Stimulated activated CD8-positive, alpha-beta memory T cell treated with anti-CD3 and anti-CD28 coated beads, Interleukin-4, amount 100 ng/mL, for 1 hour (primary cell): ENCODE results near the gene TXNRD1.
"Not testable (repeated sequence)": the region's sequence is repeated elsewhere in the genome, so short reads cannot be mapped to it uniquely, and the experiment has no call there.

Experiments used
- DNase-seq, 2 donors: peaks; one replicate each; pipeline ENCODE4 v3.0.0-alpha.2; 2020; ENCODE audit warnings: low read depth in 2 of 2, low spot score in 1 of 2

Gene TXNRD1

DNA sequence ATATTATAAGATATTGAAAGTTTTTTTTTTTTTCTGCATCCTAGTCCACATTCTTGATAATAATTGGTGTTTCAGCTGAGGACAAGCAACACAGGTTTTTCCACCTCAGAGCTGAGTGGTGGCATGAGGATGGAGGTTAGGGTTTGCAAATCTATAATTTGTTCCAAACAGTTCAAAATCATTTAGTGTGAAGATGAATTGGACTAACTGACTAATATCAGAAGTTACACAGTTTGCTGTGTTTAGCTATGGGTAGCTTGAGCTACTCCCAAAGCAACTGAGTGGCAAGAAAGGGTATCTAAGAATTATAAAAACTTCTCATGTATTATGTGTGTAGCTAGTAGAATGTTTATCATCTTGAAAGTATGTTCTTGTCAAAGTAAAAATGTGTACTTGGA lies 105.0 kb downstream of the TXNRD1 start:
- no peak for DNase-seq

DNA sequence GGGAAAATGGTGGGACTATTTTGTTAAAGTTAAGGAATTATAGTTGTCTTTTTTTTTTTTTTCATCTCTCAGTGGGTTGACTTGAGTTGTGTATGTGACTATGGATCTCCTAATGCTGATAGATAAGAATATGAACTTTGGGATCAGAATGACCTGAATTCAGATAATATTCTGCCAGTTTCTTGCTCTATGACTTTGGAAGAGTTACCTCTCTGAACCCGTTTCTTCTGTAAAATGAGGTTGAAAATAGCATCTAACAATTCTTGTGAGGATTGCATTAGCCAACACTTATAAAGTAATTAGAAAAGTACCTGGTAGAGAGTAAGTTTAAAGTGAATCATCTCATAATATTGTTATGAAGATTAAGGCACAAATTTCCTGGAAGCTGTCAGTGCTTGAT lies 106.4 kb downstream of the TXNRD1 start:
- no peak for DNase-seq

DNA sequence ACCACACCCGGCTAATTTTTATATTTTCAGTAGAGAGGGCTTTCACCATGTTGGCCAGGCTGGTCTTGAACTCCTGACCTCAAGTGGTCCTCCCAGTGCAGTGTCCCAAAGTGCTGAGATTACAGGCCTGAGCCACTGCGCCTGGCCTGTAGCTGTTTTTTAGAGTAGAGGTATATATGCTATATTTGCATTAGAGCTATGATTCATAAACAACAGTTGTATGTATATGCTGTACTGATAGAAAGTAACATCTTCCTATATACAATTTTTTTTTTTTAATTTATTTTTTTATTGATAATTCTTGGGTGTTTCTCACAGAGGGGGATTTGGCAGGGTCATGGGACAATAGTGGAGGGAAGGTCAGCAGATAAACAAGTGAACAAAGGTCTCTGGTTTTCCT lies 107.0 kb downstream of the TXNRD1 start:
- DNase-seq: not testable (repeated sequence)

DNA sequence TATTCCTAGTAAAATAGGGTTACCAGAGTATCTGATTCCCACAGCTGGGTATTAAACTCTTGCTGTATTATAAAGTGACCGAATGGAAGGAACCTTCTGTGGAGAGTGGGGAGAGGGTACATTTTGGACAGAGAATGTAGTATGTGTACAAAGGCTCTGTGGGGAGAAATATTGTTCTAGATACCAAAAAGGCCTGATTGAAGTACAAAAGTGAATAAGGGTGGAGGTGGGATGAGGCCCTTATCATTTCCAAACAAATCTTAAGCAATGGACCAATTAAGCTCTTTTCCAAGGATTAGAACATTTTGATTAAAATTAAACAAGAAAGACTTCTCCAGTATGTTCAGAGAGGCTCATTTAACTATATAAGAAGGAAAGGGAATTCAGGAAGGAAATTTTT lies 108.3 kb downstream of the TXNRD1 start:
- no peak for DNase-seq

DNA sequence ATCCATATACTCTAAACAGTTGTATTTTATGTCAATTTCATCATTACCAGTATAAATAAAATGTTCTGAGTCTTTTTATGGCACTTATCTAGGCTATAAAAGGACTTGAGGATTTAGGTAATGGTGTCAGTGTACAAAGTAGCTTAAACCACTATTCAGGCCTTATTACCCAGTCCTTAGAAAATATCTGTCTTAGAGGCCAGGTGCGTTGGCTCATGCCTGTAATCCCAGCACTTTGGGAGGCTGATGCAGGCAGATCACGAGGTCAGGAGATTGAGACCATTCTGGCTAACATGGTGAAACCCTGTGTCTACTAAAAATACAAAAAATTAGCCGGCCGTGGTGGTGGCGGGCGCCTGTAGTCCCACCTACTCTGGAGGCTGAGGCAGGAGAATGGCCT lies 112.7 kb downstream of the TXNRD1 start:
- DNase-seq: not testable (repeated sequence)

DNA sequence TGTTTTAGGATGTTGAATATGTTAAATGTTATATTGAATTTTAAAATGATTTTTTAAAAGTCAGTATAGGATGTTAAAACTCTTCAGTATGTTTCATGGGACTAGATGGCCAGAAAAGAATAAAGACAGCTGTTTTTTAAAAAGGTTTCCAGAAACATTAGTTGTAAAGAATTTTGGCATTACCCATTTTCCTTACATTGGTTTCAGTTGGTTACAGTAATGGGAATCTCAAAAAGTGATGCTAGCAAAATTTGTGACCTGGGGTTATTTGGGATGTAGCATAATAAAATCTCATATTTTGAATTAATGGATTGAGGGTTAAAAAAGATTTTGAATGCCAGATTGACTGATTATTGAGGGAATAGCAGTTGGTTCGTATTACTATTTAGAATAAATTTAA lies 113.2 kb downstream of the TXNRD1 start:
- no peak for DNase-seq

DNA sequence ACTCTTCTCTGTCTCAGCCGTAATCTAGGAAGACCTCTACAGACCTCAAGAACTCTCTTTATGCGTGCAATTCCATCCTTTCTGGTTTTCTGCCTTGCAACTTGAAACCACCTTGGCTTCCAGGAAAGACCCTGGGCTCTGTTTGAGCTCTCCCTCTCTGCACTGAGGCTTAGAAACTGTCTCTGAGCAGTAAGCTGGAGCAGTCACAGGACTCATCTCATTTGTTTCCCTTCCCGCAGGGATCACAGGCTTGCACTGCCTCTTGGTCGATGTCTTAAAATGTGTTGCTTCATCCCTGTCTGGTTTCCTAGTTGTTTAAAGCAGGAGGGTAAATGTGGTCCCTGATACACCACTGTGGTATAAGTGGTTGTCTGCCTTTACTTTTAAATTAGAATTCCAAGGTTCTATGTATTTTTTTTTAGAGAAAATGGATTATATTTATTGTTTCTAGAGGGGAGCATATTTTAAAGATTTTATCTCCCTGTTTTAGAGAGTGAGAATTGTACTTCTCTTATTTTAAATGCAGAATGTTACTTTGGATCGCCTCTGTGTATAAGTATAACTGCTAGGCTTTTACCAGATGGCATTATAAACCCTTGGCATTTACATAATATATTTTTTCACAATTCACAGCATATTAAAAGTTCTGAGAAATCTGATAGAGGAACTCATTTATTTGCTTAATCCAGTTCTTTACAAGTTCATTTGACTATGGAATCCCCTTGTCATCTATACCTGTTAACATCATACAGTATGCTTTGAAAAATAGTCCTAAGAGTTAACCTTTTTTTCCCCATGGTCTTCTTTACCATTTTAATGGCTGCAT lies 114.3 kb downstream of the TXNRD1 start:
- no peak for DNase-seq

DNA sequence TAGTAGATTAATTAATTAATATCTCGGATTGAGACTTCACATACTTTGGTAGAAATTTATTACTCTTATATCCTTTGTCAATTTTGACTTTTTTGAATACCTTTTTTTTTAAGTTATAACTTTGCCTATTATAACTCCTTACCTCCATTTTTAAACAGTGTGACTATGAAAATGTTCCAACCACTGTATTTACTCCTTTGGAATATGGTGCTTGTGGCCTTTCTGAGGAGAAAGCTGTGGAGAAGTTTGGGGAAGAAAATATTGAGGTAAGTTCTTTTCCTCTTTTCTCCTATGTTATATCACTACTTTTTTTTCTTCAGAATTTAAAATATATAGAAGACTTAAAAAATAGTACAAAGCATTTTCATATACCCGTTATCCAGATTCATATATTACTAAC lies 115.8 kb downstream of the TXNRD1 start:
- no peak for DNase-seq

DNA sequence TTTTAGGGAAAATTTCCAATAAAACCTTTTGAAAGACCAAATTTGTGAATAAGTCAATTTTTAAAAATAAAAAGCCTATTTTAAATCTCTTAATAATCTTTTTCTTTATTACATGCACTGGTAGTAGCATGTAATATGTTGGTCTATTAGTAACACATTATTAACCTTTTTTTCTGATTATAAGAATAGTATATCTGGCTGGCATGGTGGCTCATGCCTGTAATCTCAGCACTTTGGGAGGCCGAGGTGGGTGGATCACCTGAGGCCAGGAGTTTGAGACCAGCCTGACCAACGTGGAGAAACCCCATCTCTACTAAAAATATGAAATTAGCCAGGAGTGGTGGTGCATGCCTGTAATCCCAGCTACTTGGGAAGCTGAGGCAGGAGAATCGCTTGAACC lies 116.7 kb downstream of the TXNRD1 start:
- not testable (repeated sequence) for DNase-seq

DNA sequence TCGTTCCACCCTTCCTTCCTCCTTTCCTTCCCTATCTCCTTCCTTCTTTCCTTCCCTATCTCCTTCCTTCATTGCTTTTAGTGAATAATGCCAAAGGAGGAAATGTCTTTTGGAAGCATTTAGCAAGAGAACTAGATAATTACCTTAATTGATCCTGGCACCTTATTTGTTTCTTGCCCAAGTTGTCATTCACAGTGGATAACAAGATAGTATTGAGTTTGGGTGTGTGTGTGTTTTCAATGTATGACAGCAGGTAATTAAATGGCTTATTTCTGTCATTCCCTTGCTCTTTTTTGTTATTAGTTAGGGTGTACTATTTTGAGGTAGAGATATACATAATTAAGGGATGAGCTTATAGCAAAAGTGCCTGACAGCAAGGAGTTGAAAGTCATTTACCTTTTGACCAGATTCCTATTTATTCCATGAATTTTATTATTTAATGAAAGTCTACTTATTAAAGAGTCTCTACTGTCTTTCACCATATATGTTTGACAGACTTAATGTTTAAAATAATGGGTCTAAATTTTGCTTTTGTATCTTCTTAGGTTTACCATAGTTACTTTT lies 118.2 kb downstream of the TXNRD1 start:
- DNase-seq: no peak

DNA sequence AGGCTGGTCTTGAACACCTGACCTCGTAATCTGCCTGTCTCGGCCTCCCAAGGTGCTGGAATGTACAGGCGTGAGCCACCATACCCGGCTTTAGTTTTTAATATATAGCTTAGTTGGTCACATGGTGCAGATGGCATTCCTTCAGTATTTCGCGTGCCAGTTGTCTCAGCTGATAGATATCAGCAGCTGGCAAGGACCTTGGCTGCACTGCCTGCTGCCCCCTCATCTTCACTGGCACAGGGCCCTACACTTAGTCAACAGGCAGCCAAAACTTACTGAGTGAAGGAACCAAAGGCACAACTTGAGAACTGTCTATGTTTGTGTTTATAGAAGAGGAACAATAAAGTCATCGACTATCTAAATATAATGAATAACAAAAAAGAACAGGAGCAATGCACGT lies 119.0 kb downstream of the TXNRD1 start:
- DNase-seq: no peak

DNA sequence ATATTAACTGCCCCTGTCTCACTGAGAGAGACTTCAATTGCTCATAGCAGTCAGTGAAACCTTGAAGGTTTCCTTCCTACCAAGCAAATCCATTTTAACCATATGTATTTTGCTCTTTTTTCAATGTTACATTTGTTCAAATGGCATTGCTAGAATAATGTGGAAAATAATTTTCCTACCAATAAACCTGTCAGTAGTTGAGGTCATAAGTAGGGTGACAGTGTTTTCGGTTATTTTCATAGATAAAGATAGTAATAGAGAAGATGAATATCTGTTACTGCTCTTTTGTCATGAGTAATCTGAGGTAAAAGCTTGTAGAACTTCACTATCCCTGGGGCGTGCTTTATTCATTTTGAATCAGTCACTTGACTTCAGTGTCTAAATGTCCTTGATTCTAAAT lies 120.5 kb downstream of the TXNRD1 start:
- DNase-seq: no peak

DNA sequence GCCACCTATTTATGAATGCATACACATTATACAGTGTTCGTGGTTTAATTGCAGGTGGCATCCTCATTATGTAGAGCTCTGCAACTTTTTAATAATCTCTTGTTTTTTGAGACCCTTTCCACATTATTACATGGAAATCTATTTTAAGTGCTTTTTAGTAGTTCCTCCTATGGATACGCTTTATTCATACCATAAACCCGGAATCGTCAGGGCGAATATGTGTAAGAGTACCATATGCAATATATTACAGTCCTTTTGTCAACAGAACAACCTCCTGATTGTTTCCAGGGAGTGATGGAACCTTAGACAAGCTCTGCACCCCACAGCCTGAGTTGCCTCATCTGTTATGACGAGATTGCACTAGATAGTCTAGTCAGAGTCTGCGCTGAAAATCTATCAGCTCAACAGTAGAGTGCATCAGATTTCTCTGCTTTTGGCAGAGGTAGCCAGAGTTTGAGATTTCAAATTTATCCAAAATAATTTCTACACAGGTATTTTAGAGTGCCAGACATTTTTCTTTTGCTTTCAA lies 121.5 kb downstream of the TXNRD1 start:
- no peak for DNase-seq

DNA sequence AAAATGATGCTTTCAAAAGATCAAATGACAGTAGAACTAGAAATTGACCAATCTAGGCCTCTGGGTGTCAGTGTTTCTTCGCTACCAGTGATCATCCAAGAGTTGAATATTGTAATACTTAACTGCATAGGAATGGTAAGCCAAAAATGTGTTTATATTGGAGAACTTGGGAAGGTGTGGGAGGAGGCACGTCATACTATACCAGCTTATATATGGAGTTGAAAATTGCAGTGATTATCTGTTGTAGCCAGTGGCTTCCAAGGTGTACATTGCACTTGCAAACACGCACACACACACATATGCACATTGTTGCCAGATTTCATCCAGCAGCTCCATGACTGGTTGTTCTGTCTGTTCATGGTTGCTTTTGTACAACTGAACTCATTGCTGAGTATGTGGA lies 124.1 kb downstream of the TXNRD1 start:
- DNase-seq: no peak

DNA sequence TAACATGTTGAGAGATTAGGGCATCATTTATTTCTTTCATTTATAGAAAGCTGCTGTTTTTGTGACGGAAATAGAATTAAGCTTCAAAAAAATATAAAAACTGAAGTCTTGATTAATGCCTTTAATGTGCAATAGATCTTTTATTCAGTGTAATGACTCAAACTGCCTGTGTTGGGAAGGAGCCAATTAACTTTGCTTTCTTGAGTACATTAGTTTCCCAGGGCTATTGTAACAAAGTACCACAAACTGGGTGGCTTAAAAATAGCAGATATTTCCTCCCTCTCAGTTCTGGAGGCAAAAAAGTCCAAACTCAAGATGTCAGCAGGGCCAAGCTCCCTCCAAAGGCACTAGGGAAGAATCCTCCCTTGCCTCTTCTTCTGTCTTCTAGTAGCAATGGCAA lies 124.6 kb downstream of the TXNRD1 start:
- no peak for DNase-seq

DNA sequence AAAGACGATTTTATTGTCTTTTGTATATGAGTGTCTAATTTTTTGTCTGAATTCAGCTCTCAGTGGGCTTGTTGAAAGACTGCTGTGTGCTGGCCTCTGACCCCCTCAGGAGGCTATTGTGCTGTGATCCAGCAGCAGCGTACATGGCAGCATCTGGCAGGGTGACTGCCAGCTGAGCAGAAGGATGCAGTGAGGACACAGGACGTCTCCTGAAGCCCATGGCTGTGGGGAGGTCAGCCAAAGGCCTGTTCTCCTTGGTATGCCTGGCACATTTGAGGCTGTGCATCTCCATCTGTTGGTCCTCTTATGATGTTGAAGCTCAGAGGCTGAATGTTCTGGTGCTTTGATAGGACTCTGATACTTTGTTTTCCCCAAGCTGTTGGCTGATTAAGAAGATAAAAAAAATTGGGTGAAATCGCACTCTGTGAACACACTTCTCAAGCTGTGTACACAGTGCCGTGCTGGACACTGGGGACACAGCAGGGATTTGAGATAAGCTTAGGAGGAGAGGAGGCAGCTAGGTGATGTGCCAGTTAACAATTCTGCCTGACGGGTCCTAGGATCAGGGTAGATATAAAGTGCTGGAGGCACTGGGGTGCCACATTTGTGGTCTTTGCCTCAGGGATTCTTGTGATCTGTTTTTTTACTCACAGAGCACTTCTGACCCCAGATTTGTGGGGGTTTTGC lies 125.5 kb downstream of the TXNRD1 start:
- DNase-seq: no peak

DNA sequence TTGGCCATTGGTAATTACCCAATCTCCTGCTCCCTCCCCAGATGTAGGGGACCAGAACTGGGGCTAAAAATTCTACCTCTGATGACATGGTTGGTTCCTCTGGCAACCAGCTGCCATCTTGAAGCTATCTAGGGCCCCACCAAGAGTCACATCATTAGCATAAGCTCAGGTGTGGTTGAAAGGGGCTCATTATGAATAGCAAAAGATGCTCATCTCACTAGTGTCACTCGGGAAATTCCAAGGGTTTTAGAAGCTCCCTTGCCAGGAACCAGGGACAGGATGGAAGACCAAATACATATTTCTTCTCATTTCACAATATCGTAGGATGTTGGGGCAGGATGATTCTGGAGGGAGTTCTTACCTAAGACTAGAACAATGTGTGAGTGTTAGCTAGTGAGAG lies 126.6 kb downstream of the TXNRD1 start:
- DNase-seq: no peak

DNA sequence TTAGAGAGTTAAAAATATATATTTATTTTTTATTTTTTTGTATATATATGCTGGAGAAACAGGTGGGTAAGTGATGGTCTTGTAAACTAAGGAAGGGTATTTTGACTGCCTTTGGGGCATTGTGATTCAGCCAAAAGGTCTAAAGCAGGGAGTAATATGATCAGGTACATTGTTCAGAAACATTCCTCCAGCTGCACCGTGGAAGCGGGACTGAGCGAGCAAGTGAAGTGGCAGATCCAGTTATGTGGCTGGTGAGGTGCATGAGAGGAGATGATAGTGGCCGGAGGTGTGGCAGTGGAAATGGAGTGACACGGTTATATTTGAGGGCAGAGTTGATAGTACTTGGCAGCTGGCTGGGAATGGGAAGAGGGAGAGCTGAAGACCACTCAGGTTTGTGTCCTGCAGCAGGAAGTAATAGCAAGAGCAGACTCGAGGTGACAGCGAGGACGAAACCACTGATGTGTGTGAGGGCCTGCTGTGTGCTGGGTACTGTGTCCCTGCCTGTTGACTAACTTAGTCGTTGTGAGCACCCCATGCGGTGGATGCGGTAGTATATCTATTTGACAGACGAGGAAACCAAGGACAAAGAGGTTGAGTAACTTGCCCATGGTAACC lies 127.2 kb downstream of the TXNRD1 start:
- no peak for DNase-seq

DNA sequence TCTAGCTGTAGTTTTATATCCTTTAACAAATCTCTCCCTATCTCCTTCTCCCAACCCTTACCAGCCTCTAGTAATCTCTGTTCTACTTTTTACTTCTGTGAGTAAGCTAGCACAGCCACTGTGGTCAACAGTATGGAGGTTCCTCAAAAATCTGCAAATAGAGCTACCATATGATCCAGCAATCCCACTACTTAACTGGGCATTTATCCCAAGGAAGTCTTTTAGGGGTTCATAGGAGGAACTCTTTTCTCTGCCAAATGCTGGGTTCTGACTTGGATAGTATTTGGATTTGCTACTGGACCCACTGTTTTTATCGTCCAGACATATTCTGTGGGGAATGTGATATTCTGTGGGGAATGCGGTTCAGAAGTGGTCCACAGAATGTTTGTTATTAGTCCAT lies 129.1 kb downstream of the TXNRD1 start:
- DNase-seq: no peak

DNA sequence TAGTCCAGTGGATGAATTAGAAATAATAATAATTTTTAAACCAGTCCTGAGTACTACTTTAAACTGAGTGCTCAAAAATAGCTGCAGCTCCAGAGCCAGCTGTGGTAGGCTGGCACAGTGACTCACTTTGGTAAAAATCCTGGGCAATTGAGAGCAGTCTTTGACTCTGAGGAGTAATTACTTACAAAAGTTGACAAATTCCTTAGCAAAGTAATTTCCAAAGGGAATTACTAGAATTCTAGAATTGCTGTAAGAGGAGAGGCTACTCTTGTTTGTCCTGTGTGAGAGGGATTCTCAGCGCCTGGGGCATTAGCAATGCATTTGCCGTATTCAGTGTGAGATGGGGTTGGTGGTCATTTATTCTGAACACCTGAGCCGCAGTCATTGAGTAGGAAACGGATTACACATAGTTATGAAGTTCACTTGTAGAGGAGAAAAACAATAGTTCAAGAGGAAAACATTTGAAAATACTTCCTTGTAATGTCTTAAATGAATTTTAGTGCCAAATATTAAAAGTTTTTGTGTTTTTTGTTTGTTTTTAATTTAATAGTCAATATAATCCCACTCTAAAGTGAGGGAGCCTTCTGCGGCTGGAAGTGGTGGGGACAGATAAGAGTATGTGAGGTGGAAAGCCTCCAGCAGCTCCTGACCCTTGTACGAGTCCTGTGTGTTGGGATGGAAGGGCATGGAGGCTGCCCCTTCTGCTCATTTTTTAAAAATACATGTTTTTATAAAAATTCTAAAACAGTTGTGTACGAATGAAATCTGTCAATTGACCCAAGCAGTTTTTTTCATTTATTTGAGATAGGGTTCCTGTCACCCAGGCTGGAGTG lies 129.9 kb downstream of the TXNRD1 start:
- no peak for DNase-seq
